ENCODE results near the gene GPR156. TPM values are rescaled to one million over a fixed set of nuclear protein-coding genes. Genes with fewer than 3 reads are reported as not detected.

The GPR156 gene
- total and polyA plus RNA-seq, 2 of the 4 experiments (the other 2 are of a cell fraction) = 0.09 to 0.18 TPM

DNA sequence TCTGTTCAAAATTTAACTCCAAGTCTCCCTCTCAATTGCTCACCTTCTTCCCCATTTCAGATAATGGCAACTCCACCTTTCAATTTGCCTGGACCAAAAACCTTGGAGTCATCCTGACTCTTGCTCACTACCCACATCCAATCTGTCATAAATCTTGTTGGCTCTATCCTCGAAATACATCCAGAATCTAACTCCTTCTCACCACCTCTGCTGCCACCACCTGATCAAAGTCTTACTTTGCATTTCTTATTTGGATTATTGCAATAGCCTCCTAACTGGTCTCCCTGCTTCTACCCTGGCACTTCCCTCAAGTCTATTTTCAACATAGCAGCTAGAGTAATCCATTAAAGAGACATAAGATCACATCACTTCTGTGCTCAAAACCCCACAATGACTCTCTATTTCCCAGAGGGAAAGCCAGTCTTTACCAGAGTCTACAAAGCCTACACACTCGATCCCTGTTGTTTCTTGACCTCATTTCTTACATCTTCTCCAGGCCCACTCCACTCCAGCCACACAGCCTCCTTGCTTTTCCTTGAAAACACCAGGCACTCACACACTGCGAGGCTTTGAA is 86.6 kb downstream of the GPR156 start:
- Histone ChIP-seq H4K20me1 (ENCODE audit: insufficient read depth, low read length) (no peaks in the 10 kb centered on the region), H3K9ac (ENCODE audit: low read depth, low read length) (no peak overlapping the region), H4K5ac (ENCODE audit: low read depth, low read length) (no peak overlapping the region), H3K4ac (ENCODE audit: low read depth, low read length) (no peak overlapping the region), H3K23ac (ENCODE audit: low read depth, low read length) (no peak overlapping the region), H3K9me3 (ENCODE audit: control insufficient read depth, insufficient read depth, low read length) (no peaks in the 10 kb centered on the region), H4K8ac (ENCODE audit: low read depth in 2 of 2, low read length in 2 of 2) (no peak overlapping the region), H3K14ac (replicated peaks; ENCODE audit: low read depth, low read length) (no peak overlapping the region), H3K9me1 (ENCODE audit: insufficient read depth, low read length) (no peaks in the 10 kb centered on the region), H4K91ac (ENCODE audit: insufficient read depth, low read depth, low read length) (no peak overlapping the region), H2AFZ (replicated peaks; ENCODE audit: low read length, poor library complexity) (no peak overlapping the region), H3K36me3 (ENCODE audit: control insufficient read depth, insufficient read depth, low read length) (no peaks in the 10 kb centered on the region), H3K27me3 (ENCODE audit: control insufficient read depth, insufficient read depth, low read length) (no peaks in the 10 kb centered on the region), H2BK20ac (ENCODE audit: low read depth, low read length) (no peak overlapping the region), H3K4me3 (ENCODE audit: insufficient read depth, low read depth, low read length) (no peak overlapping the region), H2BK15ac (ENCODE audit: low read depth, low read length) (no peak overlapping the region; the same call in 2 of the 3 replicates), H2AK9ac (replicated peaks; ENCODE audit: low read depth, low read length, poor library complexity) (no peak overlapping the region), H3K4me1 (ENCODE audit: control insufficient read depth, insufficient read depth, low read length) (peaks cover 2% of the 10 kb centered on the region; the same call in 1 of the 2 replicates), H2BK5ac (ENCODE audit: low read depth, low read length, poor library complexity, severe bottlenecking) (no peak overlapping the region), H2AK5ac (ENCODE audit: low read depth, low read length) (no peak overlapping the region), H3K56ac (ENCODE audit: extremely low read depth, insufficient read depth, low read length) (no peak overlapping the region), H3K18ac (ENCODE audit: low read depth, low read length) (no peak overlapping the region), H3K27ac (ENCODE audit: insufficient read depth, low read length) (no peak overlapping the region), H3K79me1 (ENCODE audit: low read depth in 1 of 2, low read length in 2 of 2) (no peaks in the 10 kb centered on the region), H2BK120ac (ENCODE audit: low read depth, low read length) (no peak overlapping the region), H3K4me2 (ENCODE audit: low read depth, low read length) (no peak overlapping the region)
- TF ChIP-seq CEBPB (IDR thresholded peaks at IDR 0.05; ENCODE audit: low read depth, low read length) = no peak
- TF ChIP-seq RCOR1 (IDR thresholded peaks at IDR 0.05; ENCODE audit: insufficient replicate concordance, low read length) = no peak
- TF ChIP-seq RFX5 (IDR thresholded peaks at IDR 0.05; ENCODE audit: low read depth, low read length) = no peak
- no peak for TF ChIP-seq NFE2L2 (IDR thresholded peaks at IDR 0.05; ENCODE audit: low read depth, low read length)
- TF ChIP-seq, protein P1, sequence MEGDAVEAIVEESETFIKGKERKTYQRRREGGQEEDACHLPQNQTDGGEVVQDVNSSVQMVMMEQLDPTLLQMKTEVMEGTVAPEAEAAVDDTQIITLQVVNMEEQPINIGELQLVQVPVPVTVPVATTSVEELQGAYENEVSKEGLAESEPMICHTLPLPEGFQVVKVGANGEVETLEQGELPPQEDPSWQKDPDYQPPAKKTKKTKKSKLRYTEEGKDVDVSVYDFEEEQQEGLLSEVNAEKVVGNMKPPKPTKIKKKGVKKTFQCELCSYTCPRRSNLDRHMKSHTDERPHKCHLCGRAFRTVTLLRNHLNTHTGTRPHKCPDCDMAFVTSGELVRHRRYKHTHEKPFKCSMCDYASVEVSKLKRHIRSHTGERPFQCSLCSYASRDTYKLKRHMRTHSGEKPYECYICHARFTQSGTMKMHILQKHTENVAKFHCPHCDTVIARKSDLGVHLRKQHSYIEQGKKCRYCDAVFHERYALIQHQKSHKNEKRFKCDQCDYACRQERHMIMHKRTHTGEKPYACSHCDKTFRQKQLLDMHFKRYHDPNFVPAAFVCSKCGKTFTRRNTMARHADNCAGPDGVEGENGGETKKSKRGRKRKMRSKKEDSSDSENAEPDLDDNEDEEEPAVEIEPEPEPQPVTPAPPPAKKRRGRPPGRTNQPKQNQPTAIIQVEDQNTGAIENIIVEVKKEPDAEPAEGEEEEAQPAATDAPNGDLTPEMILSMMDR (conservative IDR thresholded peaks at IDR 0.05; ENCODE audit: low read depth, low read length) = peak; percentile 45
- peak; percentile 49 for TF ChIP-seq SMC3 (IDR thresholded peaks at IDR 0.05; ENCODE audit: low read depth, low read length)
- no peak for TF ChIP-seq BHLHE40 (IDR thresholded peaks at IDR 0.05; ENCODE audit: low read depth, low read length)
- TF ChIP-seq MXI1 (IDR thresholded peaks at IDR 0.05; ENCODE audit: borderline replicate concordance, low read depth, low read length) = no peak
- TF ChIP-seq POLR2A (IDR thresholded peaks at IDR 0.05; ENCODE audit: low read depth, low read length) = no peak
- TF ChIP-seq, protein P2, sequence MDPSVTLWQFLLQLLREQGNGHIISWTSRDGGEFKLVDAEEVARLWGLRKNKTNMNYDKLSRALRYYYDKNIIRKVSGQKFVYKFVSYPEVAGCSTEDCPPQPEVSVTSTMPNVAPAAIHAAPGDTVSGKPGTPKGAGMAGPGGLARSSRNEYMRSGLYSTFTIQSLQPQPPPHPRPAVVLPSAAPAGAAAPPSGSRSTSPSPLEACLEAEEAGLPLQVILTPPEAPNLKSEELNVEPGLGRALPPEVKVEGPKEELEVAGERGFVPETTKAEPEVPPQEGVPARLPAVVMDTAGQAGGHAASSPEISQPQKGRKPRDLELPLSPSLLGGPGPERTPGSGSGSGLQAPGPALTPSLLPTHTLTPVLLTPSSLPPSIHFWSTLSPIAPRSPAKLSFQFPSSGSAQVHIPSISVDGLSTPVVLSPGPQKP (IDR thresholded peaks at IDR 0.05; ENCODE audit: borderline replicate concordance, low read depth, low read length) = no peak
- TF ChIP-seq CHD1 (IDR thresholded peaks at IDR 0.05; ENCODE audit: low read depth, low read length) = no peak
- no peak for TF ChIP-seq USF2 (IDR thresholded peaks at IDR 0.05; ENCODE audit: low read depth, low read length)
- TF ChIP-seq FOS (IDR thresholded peaks at IDR 0.05; ENCODE audit: low read depth, low read length) = no peak
- TF ChIP-seq RAD21 (IDR thresholded peaks at IDR 0.05; ENCODE audit: low read length) = peak; percentile 60
- intact Hi-C loops (cut with micrococcal nuclease) = loop anchor here (5.0 kb wide), 1 partner anchor 106 kb away; the partner anchor contains the start of gene GSK3B
- ChIA-PET CTCF (no interaction called here), POLR2A (ENCODE audit: unreplicated experiment) (no interaction called here)
- peak; percentile 66 for ATAC-seq (ENCODE audit: low read depth)
- DNase-seq = peak; percentile 41
- WGBS, 2 experiments (ENCODE audit: extremely low coverage in 2 of 2, insufficient read length in 1 of 2) = 81% methylated on average over 2 of the region's 3 CpGs; no CpG with 5 or more reads in 1 of the 2 experiments
- dilution Hi-C loops (cut with HindIII; ENCODE audit: low sequenced_read_pairs, unreplicated experiment) = no loop called here
- in situ Hi-C loops (cut with MboI; ENCODE audit: low sequenced_read_pairs) = no loop called here
- no TSS peak for BruUV-seq (replicated peaks)
